CD4-positive, alpha-beta T cell (primary cell): ENCODE measurements around the gene POP5. TPM values are rescaled to one million over a fixed set of nuclear protein-coding genes. Genes with fewer than 3 reads are reported as not detected.

Experiments
- ATAC-seq: fragments of 200-7000 bp; cut with Tn5 transposase; one replicate; pipeline ENCODE4 v1.10.0; 2022; ENCODE audit warnings: mild to moderate bottlenecking; ENCODE audit not compliant: poor library complexity
- CTCF ChIA-PET: fragments of 350-600 bp; sonication (Branson Sonifier 250); formaldehyde crosslinking; loops from one replicate; lab custom pipeline; 2021; ENCODE audit warnings: antibody characterized with exemption, inconsistent platforms; lab: Charles Lee
- POLR2A ChIA-PET: fragments of 350-600 bp; sonication (Branson Sonifier 250); formaldehyde crosslinking; loops from one replicate; lab custom pipeline; 2021; ENCODE audit warnings: antibody characterized with exemption, inconsistent platforms; lab: Charles Lee
- DNase-seq, 14 experiments: peaks; one replicate each; pipeline ENCODE4 v3.0.0-alpha.2; 2013 to 2020; ENCODE audit warnings: mixed read lengths in 2 of 14
- H3K27ac ChIP-seq, 2 donors: one replicate each; pipeline versions ENCODE4 v1.5.1 to v1.7.0; 2013; ENCODE audit warnings: low read length in 2 of 2, low read depth in 1 of 2, mild to moderate bottlenecking in 1 of 2
- H3K27me3 ChIP-seq, 2 experiments: 1 replicate in 1 of 2; 2 replicates in 1 of 2; pipeline versions ENCODE4 v1.6.1 to v1.7.0; 2013; ENCODE audit warnings: low read length in 2 of 2, control low read depth in 1 of 2, mild to moderate bottlenecking in 1 of 2, moderate library complexity in 1 of 2; ENCODE audit not compliant: insufficient read depth in 2 of 2, control insufficient read depth in 1 of 2
- H3K36me3 ChIP-seq: one replicate; pipeline ENCODE4 v1.6.1; 2013; ENCODE audit warnings: low read length, control low read depth; ENCODE audit not compliant: insufficient read depth
- H3K4me1 ChIP-seq: one replicate; pipeline ENCODE4 v1.6.1; 2013; ENCODE audit warnings: low read length, control low read depth; ENCODE audit not compliant: insufficient read depth
- H3K4me3 ChIP-seq: one replicate; pipeline ENCODE4 v1.5.1; 2013; ENCODE audit warnings: mild to moderate bottlenecking, low read length, moderate library complexity
- H3K9me3 ChIP-seq, 2 experiments: 1 replicate in 1 of 2; 2 replicates in 1 of 2; pipeline versions ENCODE4 v1.6.1 to v1.7.0; 2013; ENCODE audit warnings: low read length in 2 of 2, mild to moderate bottlenecking in 2 of 2, control low read depth in 1 of 2, moderate library complexity in 1 of 2; ENCODE audit not compliant: control insufficient read depth in 1 of 2, insufficient read depth in 1 of 2
- H3K27ac Mint-ChIP-seq: one replicate; pipeline ENCODE4 v1.8.0; 2020; ENCODE audit warnings: mixed read lengths
- H3K27me3 Mint-ChIP-seq: one replicate; pipeline ENCODE4 v1.8.0; 2021; ENCODE audit warnings: mixed read lengths
- H3K36me3 Mint-ChIP-seq: one replicate; pipeline ENCODE4 v1.8.0; 2021; ENCODE audit warnings: low read depth, mixed read lengths
- H3K4me1 Mint-ChIP-seq: one replicate; pipeline ENCODE4 v1.8.0; 2021; ENCODE audit warnings: low read depth, mixed read lengths
- H3K4me3 Mint-ChIP-seq: one replicate; pipeline ENCODE4 v1.8.0; 2020; ENCODE audit warnings: mild to moderate bottlenecking, mixed read lengths
- H3K9me3 Mint-ChIP-seq: one replicate; pipeline ENCODE4 v1.8.0; 2020; ENCODE audit warnings: mixed read lengths
- CTCF ChIP-seq: fragments of 200-600 bp; IDR thresholded peaks from one replicate; pipeline ENCODE4 v1.8.0; 2022; ENCODE audit warnings: antibody characterized with exemption, mild to moderate bottlenecking
- intact Hi-C, 2 experiments: fragments of 100-400 bp; cut with DNase I in 1 of 2; cut with micrococcal nuclease in 1 of 2; formaldehyde crosslinking; loops; one replicate each; pipeline versions ENCODE4 v1.15.1 to v1.9.0; 2023 to 2025; cut with DNase I, micrococcal nuclease
- total RNA-seq, 174 experiments: library from RNA in 2 of 174; stranded (reverse) in 2 of 174; gene quantifications; one replicate each; pipeline ENCODE4 v1.2.3 and lab custom pipeline; 2021 to 2026

Gene POP5
- total RNA-seq, 2 experiments from 2014 or later, result 17.9 to 22.0 TPM

DNA sequence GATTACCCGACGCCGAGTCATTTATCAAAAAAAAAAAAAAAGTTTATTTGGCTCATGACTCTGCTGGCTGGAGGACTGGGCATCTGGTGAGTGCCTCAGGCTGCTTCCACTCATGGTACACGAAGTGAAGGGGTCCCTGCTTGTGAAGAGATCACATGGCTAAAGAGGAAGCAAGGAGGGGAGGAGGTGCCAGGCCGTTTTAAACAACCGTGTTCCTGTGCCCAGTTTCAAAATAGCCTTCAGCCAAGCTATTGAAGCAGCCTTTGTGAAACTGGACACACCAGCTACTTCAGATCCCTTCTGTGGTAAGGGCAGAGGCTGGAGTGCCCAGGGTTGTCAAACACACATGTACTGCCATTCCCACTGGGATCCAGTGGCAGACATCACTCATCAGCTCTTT is 7.6 kb downstream of the POP5 start:
- H3K4me3 Mint-ChIP-seq, result no peak overlapping the region
- Histone ChIP-seq H3K27me3 (no peaks in the 10 kb centered on the region), H3K4me1 (no peaks in the 10 kb centered on the region), H3K9me3 (no peaks in the 10 kb centered on the region), H3K4me3 (no peak overlapping the region), H3K27ac (no peak overlapping the region), H3K36me3 (peaks cover 91% of the 10 kb centered on the region)
- H3K27me3 Mint-ChIP-seq, result no peaks in the 10 kb centered on the region
- intact Hi-C loops, result no loop called here
- H3K4me1 Mint-ChIP-seq, result no peaks in the 10 kb centered on the region
- DNase-seq (no peak), ATAC-seq (no peak)
- no peak overlapping the region for H3K27ac Mint-ChIP-seq
- ChIA-PET CTCF (no interaction called here), POLR2A (no interaction called here)
- H3K9me3 Mint-ChIP-seq, result no peaks in the 10 kb centered on the region
- peaks cover 98% of the 10 kb centered on the region for H3K36me3 Mint-ChIP-seq
- TF ChIP-seq CTCF, result no peak

DNA sequence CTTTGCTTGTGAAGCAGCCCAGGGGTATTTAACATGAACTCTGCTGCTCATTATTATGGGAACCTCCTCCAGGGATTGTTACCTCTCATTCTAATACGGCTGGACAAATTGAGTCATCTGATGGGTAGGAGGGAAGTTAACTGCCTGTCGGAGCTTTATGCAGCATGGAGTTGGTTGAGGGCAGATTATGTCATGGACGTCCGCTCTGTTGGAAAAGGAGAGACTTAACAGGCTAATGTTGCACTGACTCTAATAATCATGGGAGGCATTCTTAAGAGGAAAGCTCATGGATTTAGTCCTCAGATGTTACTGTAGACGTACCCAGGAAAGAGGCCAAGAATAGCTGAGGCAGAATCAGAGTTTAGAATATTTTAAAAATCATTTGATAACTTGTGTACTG is 9.9 kb downstream of the POP5 start:
- H3K4me1 ChIP-seq, result no peaks in the 10 kb centered on the region
- H3K9me3 Mint-ChIP-seq, result no peaks in the 10 kb centered on the region
- no peaks in the 10 kb centered on the region for H3K27me3 Mint-ChIP-seq
- H3K4me3 Mint-ChIP-seq, result no peak overlapping the region
- peak overlapping the region; percentile 36 for H3K27ac Mint-ChIP-seq
- intact Hi-C loops, result no loop called here
- DNase-seq (no peak), ATAC-seq (no peak)
- H3K4me1 Mint-ChIP-seq, result no peaks in the 10 kb centered on the region
- H3K27ac ChIP-seq, result no peak overlapping the region
- CTCF ChIA-PET, result interaction anchor here (1.2 kb wide), 1 partner anchor 12 kb away, joined by 4 read pairs; no protein-coding TSS in a partner anchor
- no peaks in the 10 kb centered on the region for H3K27me3 ChIP-seq
- POLR2A ChIA-PET, result interaction anchor here (1.4 to 2.1 kb wide), 2 partner anchors 10 kb away, joined by 7 to 8 read pairs; partner anchors contain the start of gene POP5
- no peak overlapping the region for H3K4me3 ChIP-seq
- H3K36me3 ChIP-seq, result peaks cover 93% of the 10 kb centered on the region
- H3K36me3 Mint-ChIP-seq, result peaks cover 96% of the 10 kb centered on the region
- no peak for TF ChIP-seq CTCF
- no peaks in the 10 kb centered on the region for H3K9me3 ChIP-seq

- Mint-ChIP-seq H3K4me1 (no peaks in the 10 kb centered on the region), H3K27me3 (no peaks in the 10 kb centered on the region), H3K9me3 (no peaks in the 10 kb centered on the region), H3K36me3 (peaks cover 83% of the 10 kb centered on the region), H3K4me3 (no peak overlapping the region), H3K27ac (no peak overlapping the region)
- H3K9me3 ChIP-seq, result no peaks in the 10 kb centered on the region
- H3K4me3 ChIP-seq, result no peak overlapping the region
- H3K36me3 ChIP-seq, result peaks cover 93% of the 10 kb centered on the region
- no peak for TF ChIP-seq CTCF
- ChIA-PET CTCF (no interaction called here), POLR2A (interaction anchor here (1.5 to 2.0 kb wide), 2 partner anchors 18 to 34 kb away, joined by 4 read pairs; partner anchors contain the start of genes COQ5 and POP5)
- DNase-seq (no peak), ATAC-seq (no peak)
- no peaks in the 10 kb centered on the region for H3K27me3 ChIP-seq
- no peaks in the 10 kb centered on the region for H3K4me1 ChIP-seq
- no peak overlapping the region for H3K27ac ChIP-seq
- intact Hi-C loops, result no loop called here
Measured at GRCh38 chr12:120563495-120563894, 17.7 kb downstream of the POP5 start.
